Neural crest cell (in vitro differentiated cells): ENCODE data around the gene HTRA1. TPM values are rescaled to one million over a fixed set of nuclear protein-coding genes. Genes with fewer than 3 reads are reported as not detected.

ENCODE experiments used
- DNase-seq: peaks from one replicate; pipeline ENCODE4 v3.0.0; 2021; ENCODE audit warnings: low read depth, mixed read lengths, low spot score
- H3K27ac Mint-ChIP-seq: one replicate; pipeline ENCODE4 v1.8.0; 2021; ENCODE audit warnings: mild to moderate bottlenecking, mixed read lengths; ENCODE audit not compliant: unreplicated experiment
- H3K27me3 Mint-ChIP-seq: 2 replicates; pipeline ENCODE4 v1.8.0; 2021; ENCODE audit warnings: low read depth, mild to moderate bottlenecking, mixed read lengths
- H3K36me3 Mint-ChIP-seq: 2 replicates; pipeline ENCODE4 v1.8.0; 2021; ENCODE audit warnings: low read depth, mild to moderate bottlenecking, mixed read lengths
- H3K4me1 Mint-ChIP-seq: 2 replicates; pipeline ENCODE4 v1.8.0; 2021; ENCODE audit warnings: mixed read lengths
- H3K4me3 Mint-ChIP-seq: one replicate; pipeline ENCODE4 v1.8.0; 2021; ENCODE audit warnings: mild to moderate bottlenecking, mixed read lengths
- H3K9me3 Mint-ChIP-seq: 2 replicates; pipeline ENCODE4 v1.8.0; 2021; ENCODE audit warnings: mixed read lengths
- total RNA-seq: library from RNA; stranded (reverse); gene quantifications from 2 replicates; pipeline ENCODE4 v1.2.1, GENCODE V29; 2021
- TF ChIP-seq, protein P1 (sequence below): fragments of 200-600 bp; sonication (generic); conservative IDR thresholded peaks from 2 replicates; pipeline ENCODE4 v1.5.0; 2021; ENCODE audit warnings: antibody characterized with exemption, mild to moderate bottlenecking

The HTRA1 gene
- total RNA-seq, 1 donor from 2014 or later = 8.2 TPM

DNA sequence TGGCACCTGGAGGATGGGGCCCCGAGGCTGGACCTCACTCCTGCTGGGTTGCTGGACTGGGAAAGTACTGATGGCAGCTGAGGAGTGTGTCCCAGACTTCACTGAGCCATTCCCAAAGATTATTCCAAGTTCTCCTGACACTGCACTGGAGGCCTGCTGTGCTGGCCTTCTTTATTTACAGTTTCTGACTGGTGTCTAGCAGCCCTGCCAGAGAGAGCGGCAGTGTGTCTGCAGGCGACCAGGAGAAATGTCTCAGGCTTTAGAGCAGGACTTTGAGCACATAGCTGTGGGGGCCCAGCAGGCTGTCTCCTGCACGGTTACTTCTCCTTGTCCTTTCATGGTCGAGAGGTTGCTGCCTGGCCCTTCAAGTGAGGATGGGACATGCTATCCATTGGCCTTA lies 16.1 kb downstream of the HTRA1 start:
- no peak overlapping the region for H3K27ac Mint-ChIP-seq
- TF ChIP-seq, protein P1, sequence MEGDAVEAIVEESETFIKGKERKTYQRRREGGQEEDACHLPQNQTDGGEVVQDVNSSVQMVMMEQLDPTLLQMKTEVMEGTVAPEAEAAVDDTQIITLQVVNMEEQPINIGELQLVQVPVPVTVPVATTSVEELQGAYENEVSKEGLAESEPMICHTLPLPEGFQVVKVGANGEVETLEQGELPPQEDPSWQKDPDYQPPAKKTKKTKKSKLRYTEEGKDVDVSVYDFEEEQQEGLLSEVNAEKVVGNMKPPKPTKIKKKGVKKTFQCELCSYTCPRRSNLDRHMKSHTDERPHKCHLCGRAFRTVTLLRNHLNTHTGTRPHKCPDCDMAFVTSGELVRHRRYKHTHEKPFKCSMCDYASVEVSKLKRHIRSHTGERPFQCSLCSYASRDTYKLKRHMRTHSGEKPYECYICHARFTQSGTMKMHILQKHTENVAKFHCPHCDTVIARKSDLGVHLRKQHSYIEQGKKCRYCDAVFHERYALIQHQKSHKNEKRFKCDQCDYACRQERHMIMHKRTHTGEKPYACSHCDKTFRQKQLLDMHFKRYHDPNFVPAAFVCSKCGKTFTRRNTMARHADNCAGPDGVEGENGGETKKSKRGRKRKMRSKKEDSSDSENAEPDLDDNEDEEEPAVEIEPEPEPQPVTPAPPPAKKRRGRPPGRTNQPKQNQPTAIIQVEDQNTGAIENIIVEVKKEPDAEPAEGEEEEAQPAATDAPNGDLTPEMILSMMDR = no peak
- no peak overlapping the region for H3K4me3 Mint-ChIP-seq
- no peaks in the 10 kb centered on the region for H3K27me3 Mint-ChIP-seq
- DNase-seq = no peak
- H3K9me3 Mint-ChIP-seq = peaks cover 2% of the 10 kb centered on the region
- no peaks in the 10 kb centered on the region for H3K36me3 Mint-ChIP-seq
- peaks cover 22% of the 10 kb centered on the region for H3K4me1 Mint-ChIP-seq

DNA sequence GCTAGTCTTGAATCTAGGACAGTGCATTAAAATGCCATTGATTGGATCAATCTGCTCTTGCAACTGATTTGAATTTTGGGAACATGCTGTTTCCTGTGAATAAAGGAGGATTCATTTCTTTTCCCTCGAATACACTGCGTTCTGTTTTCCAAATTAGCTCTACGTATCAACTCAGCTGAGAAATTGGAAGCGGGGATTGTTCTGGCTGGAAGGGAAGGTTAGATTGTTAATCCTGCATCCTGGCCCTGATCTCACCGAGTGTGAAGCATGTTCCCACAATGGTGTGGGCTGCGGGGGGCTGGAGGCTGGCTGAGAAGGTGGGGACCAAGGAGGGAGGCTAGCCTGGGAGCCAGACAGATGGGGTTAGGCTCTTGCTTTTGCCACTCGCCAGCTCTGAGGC lies 17.6 kb downstream of the HTRA1 start:
- TF ChIP-seq, protein P1 = no peak
- Mint-ChIP-seq H3K4me1 (peaks cover 22% of the 10 kb centered on the region), H3K36me3 (no peaks in the 10 kb centered on the region), H3K27ac (no peak overlapping the region), H3K4me3 (no peak overlapping the region), H3K27me3 (no peaks in the 10 kb centered on the region), H3K9me3 (peaks cover 2% of the 10 kb centered on the region)
- no peak for DNase-seq

DNA sequence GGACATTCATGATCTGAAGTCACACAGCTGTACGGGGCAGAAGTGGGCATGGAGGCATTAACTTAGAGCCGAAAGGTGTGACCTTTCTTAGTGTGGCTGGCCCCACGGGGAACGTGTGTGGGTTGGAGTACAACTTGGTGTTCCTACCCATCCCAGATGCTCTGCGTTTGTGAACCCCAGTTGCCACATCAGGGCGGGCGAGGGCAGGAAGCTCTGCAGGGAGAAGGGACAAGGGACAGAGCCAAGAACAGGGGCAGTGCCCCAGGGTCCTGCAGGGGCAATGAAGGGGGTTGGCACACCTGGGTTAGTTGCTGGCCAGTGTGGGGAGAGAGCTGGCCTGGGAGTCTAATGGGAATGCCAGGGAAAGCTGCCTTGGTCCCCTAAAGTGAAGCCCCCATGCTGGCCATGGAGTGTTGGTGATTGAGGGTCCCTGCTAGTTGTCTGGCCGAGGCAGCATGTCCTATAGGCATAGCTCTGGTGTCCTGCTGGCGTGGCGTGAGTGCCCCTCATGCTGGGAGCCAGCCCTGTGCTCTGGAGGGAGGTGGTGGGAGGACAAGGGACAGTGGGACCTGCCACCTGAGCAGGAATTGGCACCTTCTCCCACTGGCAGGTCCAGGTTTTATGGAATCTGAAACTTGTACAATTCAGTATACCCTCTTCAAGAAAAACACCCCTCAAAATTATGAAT lies 18.9 kb downstream of the HTRA1 start:
- TF ChIP-seq, protein P1 = no peak
- no peak for DNase-seq
- peaks cover 2% of the 10 kb centered on the region for H3K9me3 Mint-ChIP-seq
- H3K4me3 Mint-ChIP-seq = no peak overlapping the region
- no peak overlapping the region for H3K27ac Mint-ChIP-seq
- H3K36me3 Mint-ChIP-seq = no peaks in the 10 kb centered on the region
- peaks cover 11% of the 10 kb centered on the region for H3K4me1 Mint-ChIP-seq
- H3K27me3 Mint-ChIP-seq = no peaks in the 10 kb centered on the region

DNA sequence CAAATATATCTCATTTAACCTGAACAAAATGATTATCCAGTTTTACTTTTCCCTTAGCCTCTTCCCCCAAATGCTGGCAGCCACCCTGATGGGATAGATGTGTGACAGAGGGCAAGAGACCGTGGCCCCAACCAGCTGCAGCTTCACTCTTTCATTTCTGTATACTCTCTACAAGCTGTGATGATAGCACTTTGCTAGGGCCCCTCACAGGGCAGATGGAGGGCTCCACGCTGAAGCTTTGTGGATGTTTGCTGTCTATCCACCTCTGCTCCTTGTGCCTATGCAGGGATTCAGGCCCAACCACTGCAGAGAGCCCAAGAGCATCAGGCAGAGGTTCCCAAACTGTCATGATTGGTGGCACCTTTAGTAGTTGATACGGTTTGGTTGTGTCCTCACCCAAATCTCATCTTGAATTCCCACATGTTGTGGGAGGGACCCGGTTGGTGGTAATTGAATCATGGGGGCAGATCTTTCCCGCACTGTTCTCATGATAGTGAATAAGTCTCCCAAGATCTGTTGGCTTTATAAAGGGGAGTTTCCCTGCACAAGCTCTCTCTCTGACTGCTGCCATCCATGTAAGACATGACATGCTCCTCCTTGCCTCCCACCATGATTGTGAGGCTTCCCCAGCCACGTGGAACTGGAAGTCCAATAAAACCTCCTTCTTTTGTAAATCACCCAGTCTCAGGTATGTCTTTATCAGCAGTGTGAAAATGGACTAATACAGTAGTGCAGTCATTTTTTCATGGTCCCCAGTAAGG lies 20.1 kb downstream of the HTRA1 start:
- no peaks in the 10 kb centered on the region for H3K36me3 Mint-ChIP-seq
- no peak for DNase-seq
- peaks cover 2% of the 10 kb centered on the region for H3K9me3 Mint-ChIP-seq
- TF ChIP-seq, protein P1 = no peak
- H3K4me1 Mint-ChIP-seq = peaks cover 10% of the 10 kb centered on the region
- H3K4me3 Mint-ChIP-seq = no peak overlapping the region
- H3K27me3 Mint-ChIP-seq = no peaks in the 10 kb centered on the region
- H3K27ac Mint-ChIP-seq = no peak overlapping the region

DNA sequence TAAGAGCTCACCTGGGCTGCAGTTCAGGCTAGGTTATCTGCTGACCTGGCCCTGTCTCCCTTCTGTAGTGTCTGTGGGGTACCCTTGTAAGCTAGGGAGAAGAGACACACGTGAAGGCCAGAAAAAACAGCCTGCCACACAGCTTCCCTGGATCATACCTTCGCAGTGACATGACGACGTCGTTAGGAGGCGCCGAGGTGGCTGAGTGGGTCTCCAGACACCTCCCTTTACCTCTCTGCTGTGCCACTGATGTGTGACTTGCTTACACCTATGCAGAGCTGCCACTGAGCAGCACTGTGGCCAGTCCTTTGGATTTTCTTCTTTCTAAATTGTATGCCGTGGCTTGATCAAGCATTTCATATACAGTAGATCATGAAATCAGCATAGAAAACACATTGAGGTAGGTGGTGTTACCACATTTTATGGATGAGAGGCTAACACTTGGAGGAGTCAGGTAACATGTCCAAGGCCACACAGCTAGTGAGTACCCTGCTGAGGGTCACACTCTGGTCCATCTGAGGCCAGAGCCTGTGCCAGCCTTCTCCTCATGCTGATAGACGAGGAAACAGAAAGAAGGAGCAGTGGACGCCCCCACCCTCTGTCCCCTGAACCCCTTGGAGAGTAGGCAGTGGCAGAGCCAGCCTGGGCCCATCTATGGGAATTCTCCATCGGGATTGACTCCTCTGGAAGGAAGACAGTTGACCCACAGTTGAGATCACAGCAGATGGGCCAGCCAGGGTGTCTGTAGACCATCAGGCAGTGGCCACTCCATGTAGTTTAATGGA lies 23.1 kb downstream of the HTRA1 start:
- H3K4me1 Mint-ChIP-seq = peaks cover 16% of the 10 kb centered on the region
- TF ChIP-seq, protein P1 = no peak

More for the DNA sequence above, 23.1 kb downstream of the HTRA1 start:
- DNase-seq = no peak
- no peak overlapping the region for H3K27ac Mint-ChIP-seq
- H3K4me3 Mint-ChIP-seq = no peak overlapping the region
- no peaks in the 10 kb centered on the region for H3K36me3 Mint-ChIP-seq
- no peaks in the 10 kb centered on the region for H3K27me3 Mint-ChIP-seq
- H3K9me3 Mint-ChIP-seq = peaks cover 2% of the 10 kb centered on the region
